ENCODE results near the gene HEXB.

HEXB gene

DNA sequence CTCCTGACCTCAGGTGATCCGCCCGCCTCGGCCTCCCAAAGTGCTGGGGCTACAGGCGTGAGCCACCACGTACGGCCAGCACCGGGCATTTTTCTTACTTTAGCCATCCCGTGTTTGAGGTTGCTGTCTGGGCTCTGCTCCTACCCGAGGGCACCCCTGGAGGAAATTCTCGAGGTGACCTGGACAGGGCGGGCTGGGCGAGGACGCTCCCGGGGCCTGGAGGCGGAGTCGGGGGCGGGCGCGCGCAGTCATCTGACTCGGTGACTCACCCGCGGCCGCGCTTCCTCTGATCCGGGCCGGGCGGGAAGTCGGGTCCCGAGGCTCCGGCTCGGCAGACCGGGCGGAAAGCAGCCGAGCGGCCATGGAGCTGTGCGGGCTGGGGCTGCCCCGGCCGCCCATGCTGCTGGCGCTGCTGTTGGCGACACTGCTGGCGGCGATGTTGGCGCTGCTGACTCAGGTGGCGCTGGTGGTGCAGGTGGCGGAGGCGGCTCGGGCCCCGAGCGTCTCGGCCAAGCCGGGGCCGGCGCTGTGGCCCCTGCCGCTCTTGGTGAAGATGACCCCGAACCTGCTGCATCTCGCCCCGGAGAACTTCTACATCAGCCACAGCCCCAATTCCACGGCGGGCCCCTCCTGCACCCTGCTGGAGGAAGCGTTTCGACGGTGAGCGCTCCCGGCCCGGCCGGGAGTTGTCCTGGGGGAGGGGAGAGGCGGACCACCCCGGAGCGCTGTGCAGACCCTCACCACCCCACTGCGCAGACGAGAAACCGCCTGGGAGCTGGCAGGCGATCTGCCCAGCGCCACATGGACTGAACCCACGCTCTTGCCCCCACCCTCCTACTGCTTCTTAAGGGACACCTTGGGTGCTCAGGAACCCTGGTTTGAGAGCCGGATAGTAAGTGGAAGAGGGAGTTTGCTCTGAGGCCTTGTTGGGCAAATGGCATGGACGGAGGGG, at the start of gene HEXB:
Gene HEXB, plus strand, starts transcription at position 334 of the 952 bp plus-strand sequence. Its CDS starts 28 bp downstream, at position 362.
- DNase-seq, result peak; percentile 82

- DNase-seq, result no peak
Measured at GRCh38 chr5:74636149-74636548, 48.9 kb upstream of the HEXB start.

- no peak for DNase-seq
Measured at GRCh38 chr5:74636552-74636951, 48.5 kb upstream of the HEXB start.

DNA sequence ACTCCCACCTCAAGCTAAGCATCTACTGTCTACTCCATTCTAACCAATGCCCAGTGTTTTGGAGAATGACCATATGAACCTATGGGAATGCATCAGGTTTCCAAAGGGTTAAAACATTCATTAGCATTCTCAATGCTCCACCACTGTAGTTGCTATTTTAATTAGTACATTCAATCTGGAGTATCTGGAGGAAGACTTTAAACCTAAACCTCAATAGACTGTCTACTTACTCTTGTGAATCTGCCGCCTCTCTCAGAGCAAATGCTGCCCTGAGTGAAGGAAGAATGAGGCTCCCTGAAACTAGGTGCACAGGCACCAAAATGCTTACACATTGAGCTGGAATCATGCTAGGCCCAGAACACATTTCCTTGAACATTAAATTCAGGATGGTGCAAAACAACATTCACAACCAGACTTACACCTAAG, 46.5 kb upstream of the HEXB start:
- no peak for DNase-seq

DNA sequence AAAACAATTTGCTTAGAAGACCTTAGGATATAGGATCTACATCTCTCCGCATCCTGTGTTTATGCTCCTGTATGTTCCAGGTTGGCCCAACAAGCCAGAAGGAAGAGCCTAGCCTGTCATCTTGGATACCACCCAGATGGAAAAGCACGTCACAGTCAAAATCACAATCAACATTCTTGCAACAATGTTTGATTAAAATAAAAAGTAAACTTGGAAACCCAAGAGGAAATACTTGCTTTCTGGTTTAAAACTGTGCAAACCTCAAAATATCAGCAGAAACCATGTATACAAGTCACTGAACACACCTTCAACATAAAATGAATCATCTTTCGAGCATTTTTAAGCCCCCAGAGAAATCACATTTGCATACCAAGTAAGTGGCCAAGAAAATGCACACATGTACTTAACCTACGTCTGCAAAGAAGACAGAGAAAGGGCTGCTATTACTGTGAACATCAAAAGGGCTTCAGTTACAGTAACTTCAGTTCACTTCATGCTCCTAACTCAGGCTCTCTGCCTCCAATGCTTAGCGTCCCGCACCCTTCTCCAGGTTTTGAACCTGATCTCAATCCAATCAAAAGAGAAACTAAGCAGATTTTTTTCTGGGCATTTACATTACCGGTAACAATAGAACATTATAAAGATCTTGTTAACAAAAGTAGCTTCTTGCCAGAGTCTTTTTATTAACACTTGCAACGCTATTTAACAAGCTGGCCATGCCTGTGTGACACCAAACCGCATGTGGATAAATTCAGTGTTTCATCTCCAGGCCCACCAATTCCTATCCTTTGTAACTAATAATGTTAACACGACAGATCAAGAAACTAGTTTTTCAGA, 45.8 kb upstream of the HEXB start:
- DNase-seq, result peak; percentile 64

DNA sequence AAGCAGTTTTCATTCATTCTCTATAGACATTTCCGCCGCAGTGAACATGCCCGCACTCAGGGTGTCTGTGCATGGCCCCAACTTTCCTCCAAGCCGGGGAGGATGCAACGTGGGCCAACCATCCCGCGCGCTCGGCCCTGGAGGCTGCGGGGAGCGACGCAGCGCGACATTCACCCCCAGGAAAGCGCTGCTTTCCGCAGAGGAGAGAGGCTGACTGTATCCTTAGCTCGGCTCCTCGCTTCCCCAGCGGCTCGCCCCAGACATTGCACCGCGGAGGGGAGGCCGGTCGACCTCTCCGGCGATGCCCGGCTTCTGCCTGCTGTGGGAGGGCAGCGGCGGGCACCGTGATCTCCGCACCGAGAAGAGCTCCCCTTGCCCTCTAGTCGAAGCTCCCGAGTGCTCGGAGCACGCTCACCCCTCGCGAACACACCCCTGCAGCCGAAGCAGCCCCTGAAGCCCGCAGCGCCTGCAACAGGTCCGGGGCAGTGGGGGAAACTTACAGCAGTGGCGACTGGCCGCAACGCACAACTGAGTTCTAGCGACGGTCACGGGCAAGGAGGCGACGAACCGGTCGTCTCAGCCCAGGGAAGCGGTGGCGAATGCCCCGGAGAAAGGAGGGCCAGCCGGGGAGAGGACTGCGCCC, 45.1 kb upstream of the HEXB start:
- DNase-seq, result no peak

- peak; percentile 94 for DNase-seq
Measured at GRCh38 chr5:74640450-74640953, 44.5 kb upstream of the HEXB start, which contains the start of gene ENC1. ENC1 (minus strand) TSS chr5:74640728; CDS start chr5:74636485, 4,243 bp downstream.

DNA sequence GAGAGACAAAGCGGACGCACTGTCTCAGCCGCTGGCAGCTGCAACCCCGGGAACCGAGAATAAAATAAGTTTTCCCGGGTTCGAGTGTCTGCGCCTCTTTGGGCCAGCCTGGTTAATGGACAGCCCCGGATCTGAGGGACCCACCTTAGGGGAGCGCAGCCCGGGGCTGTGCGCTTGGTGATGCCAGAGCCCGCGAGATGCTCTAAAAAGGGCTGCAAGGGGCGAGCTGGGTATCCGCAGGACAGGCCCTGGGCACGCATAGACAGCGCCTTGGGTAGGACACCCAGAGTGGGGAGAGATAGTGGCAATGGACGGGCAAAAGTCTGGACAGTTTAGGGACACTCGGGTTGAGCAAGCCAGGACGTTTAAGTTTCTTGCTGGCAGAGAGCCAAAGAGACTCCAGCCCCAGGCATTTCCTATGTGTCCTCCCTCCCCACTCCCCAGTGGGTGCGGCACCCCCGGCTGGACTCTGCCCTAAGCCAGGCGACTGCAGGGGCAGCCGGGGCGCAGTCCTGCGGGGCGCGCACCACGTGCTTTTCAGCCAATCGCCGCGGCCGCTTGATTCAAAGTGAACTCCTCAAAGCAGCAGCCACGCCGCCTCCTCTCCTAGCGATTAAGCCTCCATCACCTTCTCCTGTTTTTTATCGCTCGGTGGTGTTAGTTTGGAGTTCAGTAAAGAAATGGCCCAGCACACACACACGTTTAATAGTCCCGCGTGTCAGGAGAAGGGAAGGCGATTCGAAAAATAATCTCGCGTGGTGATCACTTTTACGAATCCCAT, 43.9 kb upstream of the HEXB start:
- peak; percentile 73 for DNase-seq

DNA sequence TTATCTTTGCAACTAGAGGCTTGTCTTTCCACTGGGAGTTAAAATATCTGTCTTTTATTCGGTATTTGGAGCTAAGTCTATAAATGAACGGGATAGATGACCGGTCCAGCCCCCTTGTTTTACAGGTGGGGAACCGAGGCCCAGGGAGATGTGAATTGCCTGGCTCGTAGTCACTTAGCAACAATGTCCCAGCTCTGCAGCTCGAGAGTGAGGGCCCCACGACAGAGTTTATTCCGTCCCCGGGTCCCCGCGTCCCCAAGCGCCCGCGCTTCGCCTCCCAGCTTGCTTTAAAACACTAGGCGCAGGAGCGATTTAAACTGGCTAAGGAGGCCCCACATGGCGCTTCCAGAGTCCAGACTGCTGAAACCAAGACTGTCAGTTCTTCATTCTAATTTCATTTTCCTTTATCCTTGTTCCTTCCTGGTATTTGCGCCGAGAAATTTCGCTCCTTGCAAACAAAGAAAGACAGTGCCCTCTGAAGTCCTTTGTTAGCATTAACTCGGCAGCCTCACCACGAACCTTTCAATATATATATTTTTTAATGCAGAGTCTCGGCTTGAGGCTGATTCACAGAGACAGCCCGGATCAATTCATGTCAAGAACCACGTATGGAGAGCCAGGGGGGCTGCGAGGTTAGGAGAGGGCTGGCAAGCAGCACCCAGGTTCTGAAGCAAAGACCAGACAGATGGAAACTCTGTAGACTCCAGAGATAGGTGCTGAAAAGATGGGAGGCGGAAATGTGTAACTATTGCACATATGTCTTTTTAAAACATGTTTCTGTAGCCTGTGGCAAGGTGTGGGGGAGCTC, 43.1 kb upstream of the HEXB start:
- peak; percentile 87 for DNase-seq

- no peak for DNase-seq
Measured at GRCh38 chr5:74642543-74642863, 42.5 kb upstream of the HEXB start.

DNA sequence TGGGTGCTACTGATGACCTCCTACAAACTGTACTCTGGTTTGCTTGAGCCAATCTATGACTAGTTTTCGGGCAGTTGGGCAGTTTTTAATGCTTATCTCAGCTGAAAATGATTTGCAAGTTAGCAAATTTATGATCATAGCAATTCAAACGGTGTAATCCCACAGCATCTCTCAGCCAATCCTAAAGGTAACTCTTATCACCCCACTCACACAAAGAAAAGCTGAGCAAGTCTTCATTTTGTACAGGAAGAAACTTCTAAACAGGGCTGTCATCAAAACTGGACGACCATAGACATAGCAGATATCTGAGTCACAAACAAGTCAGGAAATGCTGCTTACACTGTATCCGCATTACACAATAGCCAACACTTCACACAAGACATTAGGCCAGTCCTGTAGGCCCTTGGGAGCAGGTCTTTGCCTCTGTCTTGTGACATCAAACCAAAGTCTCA, 41.9 kb upstream of the HEXB start:
- peak; percentile 89 for DNase-seq

- DNase-seq, result no peak
Measured at GRCh38 chr5:74647096-74647495, 37.9 kb upstream of the HEXB start.

DNA sequence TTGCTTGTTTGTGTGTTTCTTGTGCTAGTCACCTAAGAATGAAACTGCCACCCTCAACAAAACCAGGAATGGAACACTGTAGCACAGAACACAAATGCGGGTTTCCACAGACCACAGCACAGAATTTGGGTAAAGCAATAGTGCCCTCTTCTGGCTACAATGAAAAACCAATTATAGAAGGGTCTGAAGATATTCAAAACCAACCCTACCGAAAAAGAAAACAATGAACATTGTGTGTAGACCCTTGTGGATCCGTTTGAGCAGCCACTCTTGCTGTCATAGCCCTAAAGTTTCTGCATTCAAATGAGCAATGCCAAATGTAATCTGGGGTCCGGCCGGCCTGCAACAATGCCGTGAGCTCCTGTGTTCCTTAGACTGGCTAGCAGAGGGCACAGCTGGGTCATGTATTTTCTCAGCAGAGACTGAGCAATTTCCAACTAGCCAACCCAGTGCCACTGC, 36.2 kb upstream of the HEXB start:
- peak; percentile 64 for DNase-seq

- DNase-seq, result no peak
Measured at GRCh38 chr5:74649421-74649973, 35.5 kb upstream of the HEXB start.

- no peak for DNase-seq
Measured at GRCh38 chr5:74651710-74652109, 33.3 kb upstream of the HEXB start.

DNA sequence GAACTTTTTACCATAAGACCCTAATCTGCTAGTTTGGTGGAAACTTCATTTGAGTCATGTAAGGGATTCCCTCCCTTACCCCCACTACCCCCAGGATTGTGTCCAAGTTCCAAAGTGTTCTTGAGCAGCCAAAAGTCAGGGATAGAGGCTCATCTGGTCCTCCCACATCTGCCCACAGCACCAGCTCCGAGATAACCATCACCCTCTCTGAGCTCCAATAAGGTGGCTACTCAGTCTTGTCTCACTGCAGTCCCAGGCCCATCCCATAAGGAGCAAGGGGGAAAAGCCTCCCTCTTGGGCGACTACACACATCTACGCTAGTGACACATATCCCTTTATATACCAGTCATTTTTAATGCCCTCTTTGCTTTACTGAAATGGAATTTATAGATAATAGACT, 32.5 kb upstream of the HEXB start:
- DNase-seq, result no peak

DNA sequence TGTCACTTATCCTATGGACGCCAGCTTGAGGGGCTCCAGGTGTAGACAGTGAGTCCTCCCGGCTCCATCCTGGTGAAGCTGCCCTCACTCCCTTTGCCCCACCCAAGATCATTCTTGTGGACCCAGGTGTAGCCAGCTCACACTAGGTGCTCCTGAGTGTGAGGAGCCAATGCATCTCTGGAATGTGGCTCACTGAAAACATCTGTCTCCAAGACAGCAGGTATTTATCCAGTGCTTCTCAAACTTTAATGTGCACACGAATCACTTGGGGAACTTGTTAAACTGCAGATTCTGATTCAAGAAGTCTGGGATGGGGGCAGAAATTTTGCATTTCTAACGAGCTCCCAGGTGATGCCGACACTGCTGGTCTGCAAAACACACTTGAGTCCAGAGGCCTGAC, 31.0 kb upstream of the HEXB start:
- no peak for DNase-seq

- DNase-seq, result no peak
Measured at GRCh38 chr5:74655206-74655605, 29.8 kb upstream of the HEXB start.

DNA sequence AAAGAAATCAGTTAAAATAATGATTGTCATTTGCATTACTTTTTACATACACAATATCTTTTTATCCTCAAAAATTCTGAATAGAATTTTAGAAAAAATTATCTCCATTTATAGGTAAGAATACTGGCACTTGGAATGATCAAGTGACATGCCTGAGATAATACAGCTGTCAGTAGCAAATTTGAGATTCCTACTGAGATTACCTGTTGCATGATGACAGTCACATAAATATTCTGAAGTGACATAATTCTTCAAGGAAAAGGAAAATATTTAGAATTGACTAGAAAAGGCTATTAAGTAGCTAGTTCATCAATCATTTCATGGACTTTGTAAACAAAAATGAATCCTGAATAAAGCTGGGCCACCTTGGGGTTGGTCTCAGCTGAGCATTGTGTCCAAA, 29.3 kb upstream of the HEXB start:
- no peak for DNase-seq

GRCh38 chr5:74657165-74657564, 27.9 kb upstream of the HEXB start:
- no peak for DNase-seq

DNA sequence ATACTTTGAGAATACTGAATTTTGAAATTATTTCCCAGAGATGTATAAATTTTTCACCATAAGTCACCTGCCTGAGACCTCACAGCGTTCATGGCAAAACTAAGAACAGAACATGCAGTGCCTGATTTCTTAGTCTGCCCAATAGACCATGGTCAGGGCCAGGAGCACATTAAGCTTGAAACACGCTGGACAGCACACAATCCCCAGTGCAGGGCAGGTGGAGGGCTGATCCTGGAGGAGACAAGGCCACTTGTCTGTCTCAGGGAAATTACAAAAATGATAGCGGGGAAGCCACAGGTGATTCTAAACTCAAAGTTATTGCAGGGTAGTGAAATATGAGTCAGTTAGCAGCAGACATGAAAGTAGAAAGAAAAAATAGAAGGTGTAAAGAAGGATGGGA, 25.9 kb upstream of the HEXB start:
- no peak for DNase-seq
